ENCODE data around the gene ADARB2.
A peak's percentile ranks its signal among the peaks of the same experiment; 100 is the strongest.
"Not testable (repeated sequence)": the region's sequence is repeated elsewhere in the genome, so short reads cannot be mapped to it uniquely, and the experiment has no call there.

Gene ADARB2

GRCh38 chr10:1544209-1544673 is 193.1 kb downstream of the ADARB2 start:
- H4K20me1 ChIP-seq = no peaks in the 10 kb centered on the region
- peaks cover 20% of the 10 kb centered on the region for H3K9me3 ChIP-seq
- no peak overlapping the region for H3K4me3 ChIP-seq
- no peaks in the 10 kb centered on the region for H3K36me3 ChIP-seq
- peaks cover 36% of the 10 kb centered on the region for H3K4me1 ChIP-seq
- TF ChIP-seq Cebpa-rat (IDR thresholded peaks at IDR 0.05) = no peak
- no peaks in the 10 kb centered on the region for H3K27me3 ChIP-seq
- H3K27ac ChIP-seq = no peak overlapping the region
- H3K4me2 ChIP-seq = no peak overlapping the region
- H3K9ac ChIP-seq = no peak overlapping the region

- Histone ChIP-seq H3K4me1 (peaks cover 37% of the 10 kb centered on the region), H3K9ac (no peak overlapping the region), H3K36me3 (no peaks in the 10 kb centered on the region), H3K4me2 (no peak overlapping the region), H3K4me3 (no peak overlapping the region), H4K20me1 (no peaks in the 10 kb centered on the region; the same call in 1 of the 2 replicates), H3K27me3 (no peaks in the 10 kb centered on the region), H3K27ac (no peak overlapping the region), H3K9me3 (peaks cover 20% of the 10 kb centered on the region)
- TF ChIP-seq Cebpa-rat (IDR thresholded peaks at IDR 0.05) = no peak
Observed at GRCh38 chr10:1543596-1543995, 193.7 kb downstream of the ADARB2 start.

GRCh38 chr10:1542941-1543340 is 194.4 kb downstream of the ADARB2 start:
- no peak overlapping the region for H3K27ac ChIP-seq
- H3K36me3 ChIP-seq = no peaks in the 10 kb centered on the region
- no peak for TF ChIP-seq Cebpa-rat (IDR thresholded peaks at IDR 0.05)
- H3K4me2 ChIP-seq = no peak overlapping the region
- H3K9me3 ChIP-seq = peaks cover 16% of the 10 kb centered on the region
- H3K4me3 ChIP-seq = no peak overlapping the region
- H3K9ac ChIP-seq = no peak overlapping the region
- H3K4me1 ChIP-seq = peaks cover 31% of the 10 kb centered on the region
- H3K27me3 ChIP-seq = no peaks in the 10 kb centered on the region
- no peaks in the 10 kb centered on the region; the same call in 1 of the 2 replicates for H4K20me1 ChIP-seq

- Histone ChIP-seq H3K4me2 (no peak overlapping the region), H3K4me3 (no peak overlapping the region), H4K20me1 (peaks cover 12% of the 10 kb centered on the region; the same call in 1 of the 2 replicates), H3K36me3 (no peaks in the 10 kb centered on the region), H3K27me3 (no peaks in the 10 kb centered on the region), H3K27ac (no peak overlapping the region), H3K9me3 (peaks cover 14% of the 10 kb centered on the region), H3K4me1 (peaks cover 16% of the 10 kb centered on the region), H3K9ac (no peak overlapping the region)
- no peak for TF ChIP-seq Cebpa-rat (IDR thresholded peaks at IDR 0.05)
Observed at GRCh38 chr10:1540144-1540543, 197.2 kb downstream of the ADARB2 start.

- no peak for TF ChIP-seq Cebpa-rat (IDR thresholded peaks at IDR 0.05)
- peaks cover 20% of the 10 kb centered on the region for H3K4me1 ChIP-seq
- no peak overlapping the region for H3K9ac ChIP-seq
- H3K27ac ChIP-seq = no peak overlapping the region
- peaks cover 14% of the 10 kb centered on the region for H3K9me3 ChIP-seq
- H4K20me1 ChIP-seq = peaks cover 15% of the 10 kb centered on the region; the same call in 1 of the 2 replicates
- no peak overlapping the region for H3K4me3 ChIP-seq
- peak overlapping the region; percentile 7; the same call in 1 of the 2 replicates for H3K4me2 ChIP-seq
- no peaks in the 10 kb centered on the region for H3K36me3 ChIP-seq
- no peaks in the 10 kb centered on the region for H3K27me3 ChIP-seq
Observed at GRCh38 chr10:1539216-1539615, 198.1 kb downstream of the ADARB2 start.

- Histone ChIP-seq H4K20me1 (peaks cover 15% of the 10 kb centered on the region; the same call in 1 of the 2 replicates), H3K9ac (no peak overlapping the region), H3K36me3 (no peaks in the 10 kb centered on the region), H3K9me3 (peaks cover 13% of the 10 kb centered on the region), H3K27ac (no peak overlapping the region), H3K4me1 (peaks cover 24% of the 10 kb centered on the region), H3K27me3 (no peaks in the 10 kb centered on the region), H3K4me3 (no peak overlapping the region), H3K4me2 (no peak overlapping the region)
- TF ChIP-seq Cebpa-rat (IDR thresholded peaks at IDR 0.05) = no peak
Observed at GRCh38 chr10:1538531-1539061, 198.7 kb downstream of the ADARB2 start.

GRCh38 chr10:1538121-1538520 is 199.2 kb downstream of the ADARB2 start:
- peaks cover 29% of the 10 kb centered on the region for H3K4me1 ChIP-seq
- peaks cover 15% of the 10 kb centered on the region; the same call in 1 of the 2 replicates for H4K20me1 ChIP-seq

GRCh38 chr10:1537449-1537848 is 199.9 kb downstream of the ADARB2 start:
- peaks cover 36% of the 10 kb centered on the region for H3K4me1 ChIP-seq
- not testable (repeated sequence) for H3K9me3 ChIP-seq, H3K4me3 ChIP-seq, H3K36me3 ChIP-seq, H3K27me3 ChIP-seq, H3K9ac ChIP-seq, H3K27ac ChIP-seq, H3K4me2 ChIP-seq
- H4K20me1 ChIP-seq = peaks cover 18% of the 10 kb centered on the region; the same call in 1 of the 2 replicates

More at GRCh38 chr10:1538121-1538520, 199.2 kb downstream of the ADARB2 start:
- Histone ChIP-seq H3K27me3 (no peaks in the 10 kb centered on the region), H3K4me3 (no peak overlapping the region), H3K36me3 (no peaks in the 10 kb centered on the region), H3K27ac (no peak overlapping the region), H3K4me2 (no peak overlapping the region), H3K9me3 (peaks cover 9% of the 10 kb centered on the region; the same call in 1 of the 2 replicates), H3K9ac (no peak overlapping the region)
- no peak for TF ChIP-seq Cebpa-rat (IDR thresholded peaks at IDR 0.05)

GRCh38 chr10:1536341-1536740 is 201.0 kb downstream of the ADARB2 start:
- no peaks in the 10 kb centered on the region for H3K9me3 ChIP-seq
- TF ChIP-seq Cebpa-rat (IDR thresholded peaks at IDR 0.05) = no peak
- no peaks in the 10 kb centered on the region for H3K27me3 ChIP-seq

GRCh38 chr10:1535301-1535965 is 201.9 kb downstream of the ADARB2 start:
- H3K27ac ChIP-seq = no peak overlapping the region
- no peak overlapping the region for H3K4me2 ChIP-seq
- H3K9me3 ChIP-seq = no peaks in the 10 kb centered on the region
- no peak for TF ChIP-seq Cebpa-rat (IDR thresholded peaks at IDR 0.05)
- H4K20me1 ChIP-seq = peaks cover 24% of the 10 kb centered on the region; the same call in 1 of the 2 replicates
- H3K27me3 ChIP-seq = no peaks in the 10 kb centered on the region
- no peak overlapping the region for H3K4me3 ChIP-seq
- no peaks in the 10 kb centered on the region for H3K36me3 ChIP-seq
- H3K4me1 ChIP-seq = peaks cover 53% of the 10 kb centered on the region
- H3K9ac ChIP-seq = no peak overlapping the region

More at GRCh38 chr10:1536341-1536740, 201.0 kb downstream of the ADARB2 start:
- no peak overlapping the region for H3K4me2 ChIP-seq
- H3K27ac ChIP-seq = no peak overlapping the region
- no peak overlapping the region for H3K4me3 ChIP-seq
- no peak overlapping the region for H3K9ac ChIP-seq
- peaks cover 47% of the 10 kb centered on the region for H3K4me1 ChIP-seq
- no peaks in the 10 kb centered on the region for H3K36me3 ChIP-seq
- peaks cover 24% of the 10 kb centered on the region; the same call in 1 of the 2 replicates for H4K20me1 ChIP-seq

All from BLaER1 (cell line).